HK-2 (cell line): ENCODE results near the gene ROBO3.

Experiments
- DNase-seq: peaks from one replicate; pipeline ENCODE4 v3.0.0-alpha.2; 2018; ENCODE audit not compliant: unreplicated experiment

Gene ROBO3

GRCh38 chr11:124920356-124920755, 55.1 kb downstream of the ROBO3 start:
- DNase-seq = no peak

- DNase-seq = peak; percentile 88
These were observed 55.8 kb downstream of the ROBO3 start for GRCh38 chr11:124920870-124921609.

GRCh38 chr11:124922831-124923230, 57.6 kb downstream of the ROBO3 start:
- no peak for DNase-seq

GRCh38 chr11:124923296-124923695, 58.1 kb downstream of the ROBO3 start:
- no peak for DNase-seq

GRCh38 chr11:124928942-124929665, 63.9 kb downstream of the ROBO3 start:
- no peak for DNase-seq

GRCh38 chr11:124930799-124931198, 65.6 kb downstream of the ROBO3 start:
- DNase-seq = no peak
